Measurements from ENCODE around the gene ANO10.

Gene ANO10

GRCh38 chr3:43346978-43347749 is 274.6 kb downstream of the ANO10 start:
- DNase-seq (ENCODE audit: low spot score) = no peak

GRCh38 chr3:43345877-43346276 is 275.9 kb downstream of the ANO10 start:
- no peak for DNase-seq (ENCODE audit: low spot score)

GRCh38 chr3:43345246-43345645 is 276.6 kb downstream of the ANO10 start:
- DNase-seq (ENCODE audit: low spot score) = no peak

- no peak for DNase-seq (ENCODE audit: low spot score)
Measured at GRCh38 chr3:43344520-43344919, 277.3 kb downstream of the ANO10 start.

GRCh38 chr3:43343815-43344214 is 278.0 kb downstream of the ANO10 start:
- no peak for DNase-seq (ENCODE audit: low spot score)

GRCh38 chr3:43343185-43343584 is 278.6 kb downstream of the ANO10 start:
- DNase-seq (ENCODE audit: low spot score) = no peak

- no peak for DNase-seq (ENCODE audit: low spot score)
Measured at GRCh38 chr3:43341788-43342187, 280.0 kb downstream of the ANO10 start.

GRCh38 chr3:43340403-43340802 is 281.4 kb downstream of the ANO10 start:
- no peak for DNase-seq (ENCODE audit: low spot score)

GRCh38 chr3:43338295-43338694 is 283.5 kb downstream of the ANO10 start:
- no peak for DNase-seq (ENCODE audit: low spot score)

GRCh38 chr3:43335799-43336198 is 286.0 kb downstream of the ANO10 start:
- DNase-seq (ENCODE audit: low spot score) = no peak

GRCh38 chr3:43334976-43335375 is 286.8 kb downstream of the ANO10 start:
- no peak for DNase-seq (ENCODE audit: low spot score)

- no peak for DNase-seq (ENCODE audit: low spot score)
Measured at GRCh38 chr3:43331381-43331780, 290.4 kb downstream of the ANO10 start.

- DNase-seq (ENCODE audit: low spot score) = no peak
Measured at GRCh38 chr3:43330981-43331380, 290.8 kb downstream of the ANO10 start.

- DNase-seq (ENCODE audit: low spot score) = no peak
Measured at GRCh38 chr3:43328653-43329052, 293.2 kb downstream of the ANO10 start.

- DNase-seq (ENCODE audit: low spot score) = no peak
Measured at GRCh38 chr3:43327582-43327979, 294.2 kb downstream of the ANO10 start.

GRCh38 chr3:43326891-43327581 is 294.8 kb downstream of the ANO10 start:
- peak; percentile 78 for DNase-seq (ENCODE audit: low spot score)

- DNase-seq (ENCODE audit: low spot score) = no peak
Measured at GRCh38 chr3:43323541-43323940, 298.3 kb downstream of the ANO10 start.

GRCh38 chr3:43320288-43320687 is 301.5 kb downstream of the ANO10 start:
- no peak for DNase-seq (ENCODE audit: low spot score)

GRCh38 chr3:43319794-43320193 is 302.0 kb downstream of the ANO10 start:
- DNase-seq (ENCODE audit: low spot score) = no peak

GRCh38 chr3:43319376-43319775 is 302.4 kb downstream of the ANO10 start:
- no peak for DNase-seq (ENCODE audit: low spot score)

- no peak for DNase-seq (ENCODE audit: low spot score)
Measured at GRCh38 chr3:43317461-43318316, 304.1 kb downstream of the ANO10 start.

- DNase-seq (ENCODE audit: low spot score) = no peak
Measured at GRCh38 chr3:43316783-43317460, 304.9 kb downstream of the ANO10 start.
